MV-4-11 (cell line): ENCODE results near the gene PTBP3.
A peak's percentile ranks its signal among the peaks of the same experiment; 100 is the strongest.
"Not testable (repeated sequence)": the region's sequence is repeated elsewhere in the genome, so short reads cannot be mapped to it uniquely, and the experiment has no call there.

ENCODE experiments used
- DNase-seq: peaks from one replicate; lab custom pipeline; 2025; lab: John Stamatoyannopoulos, UW

Gene PTBP3

DNA sequence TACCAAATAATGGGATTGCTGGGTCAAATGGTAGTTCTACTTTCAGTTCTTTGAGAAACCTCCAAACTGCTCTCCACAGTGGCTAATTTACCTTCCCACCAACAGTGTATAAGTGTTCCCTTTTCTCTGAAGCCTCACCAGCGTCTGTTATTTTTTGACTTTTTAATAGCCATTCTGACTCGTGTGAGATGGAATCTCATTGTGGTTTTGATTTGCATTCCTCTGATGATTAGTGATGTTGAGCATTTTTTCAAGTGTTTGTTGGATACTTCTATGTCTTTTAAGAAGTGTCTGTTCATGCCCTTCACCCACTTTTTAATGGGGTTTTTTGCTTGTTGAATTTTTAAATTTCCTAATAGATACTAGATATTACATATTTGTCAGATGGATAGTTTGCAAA, 129.9 kb downstream of the PTBP3 start:
- DNase-seq = no peak

DNA sequence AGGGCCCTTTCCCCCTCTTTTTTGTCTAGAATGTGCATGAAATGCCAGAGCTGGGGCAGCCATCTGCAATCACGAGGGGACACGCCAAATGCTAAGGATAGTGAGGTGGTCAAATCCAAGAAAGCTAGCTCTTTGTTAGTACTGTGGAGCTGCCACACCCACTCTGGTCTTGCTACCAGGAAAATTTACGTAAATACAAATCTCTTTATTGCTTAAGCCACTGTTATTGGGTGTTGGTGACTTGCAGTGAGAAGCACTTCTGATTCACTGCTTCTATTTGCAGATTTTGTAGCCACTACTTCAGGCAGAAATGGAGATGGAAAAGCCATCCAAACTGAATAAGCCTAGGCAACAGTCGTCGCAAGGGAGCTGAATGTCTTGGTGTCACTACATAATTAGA, 132.7 kb downstream of the PTBP3 start:
- no peak for DNase-seq

DNA sequence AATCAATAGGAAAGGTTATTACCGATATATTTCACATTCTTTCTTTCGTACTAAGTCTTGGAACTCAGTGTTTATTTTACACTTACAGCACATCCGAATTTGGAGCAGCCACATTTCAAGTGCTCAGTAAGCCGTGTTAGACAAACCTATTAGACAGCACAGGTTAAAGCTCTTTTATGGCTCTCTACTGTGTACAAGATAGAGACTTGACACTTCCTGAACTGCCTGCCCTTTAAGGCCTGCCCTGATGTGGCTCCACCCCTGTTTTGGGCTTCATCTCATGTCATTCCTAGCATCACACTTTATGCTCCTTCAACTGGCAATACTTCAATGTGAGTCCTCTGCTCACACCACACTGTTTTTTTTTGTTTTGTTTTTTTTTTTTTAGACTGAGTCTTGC, 134.8 kb downstream of the PTBP3 start:
- no peak for DNase-seq

DNA sequence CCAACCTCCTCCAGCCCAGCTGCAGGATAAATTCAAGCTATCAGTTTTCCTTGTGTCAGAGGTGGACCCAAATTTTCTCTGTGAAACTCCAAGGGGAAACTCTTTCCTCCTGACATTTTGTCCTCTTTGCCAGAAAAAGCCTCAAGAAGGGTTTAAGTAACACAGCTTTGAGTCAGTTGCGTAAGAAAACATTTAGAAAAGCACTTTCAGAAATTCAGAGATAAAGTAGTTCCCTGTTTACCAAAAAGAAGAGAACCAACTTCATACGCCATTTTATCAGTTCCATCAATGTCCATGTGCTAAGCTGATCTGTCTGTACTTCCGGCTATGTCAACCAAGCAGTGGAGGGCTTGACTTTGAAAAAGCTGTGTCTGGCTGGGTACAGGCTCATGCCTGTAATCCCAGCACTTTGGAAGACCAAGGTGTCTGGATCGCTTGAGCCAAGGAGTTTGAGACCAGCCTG, 138.4 kb downstream of the PTBP3 start:
- DNase-seq = peak; percentile 80

DNA sequence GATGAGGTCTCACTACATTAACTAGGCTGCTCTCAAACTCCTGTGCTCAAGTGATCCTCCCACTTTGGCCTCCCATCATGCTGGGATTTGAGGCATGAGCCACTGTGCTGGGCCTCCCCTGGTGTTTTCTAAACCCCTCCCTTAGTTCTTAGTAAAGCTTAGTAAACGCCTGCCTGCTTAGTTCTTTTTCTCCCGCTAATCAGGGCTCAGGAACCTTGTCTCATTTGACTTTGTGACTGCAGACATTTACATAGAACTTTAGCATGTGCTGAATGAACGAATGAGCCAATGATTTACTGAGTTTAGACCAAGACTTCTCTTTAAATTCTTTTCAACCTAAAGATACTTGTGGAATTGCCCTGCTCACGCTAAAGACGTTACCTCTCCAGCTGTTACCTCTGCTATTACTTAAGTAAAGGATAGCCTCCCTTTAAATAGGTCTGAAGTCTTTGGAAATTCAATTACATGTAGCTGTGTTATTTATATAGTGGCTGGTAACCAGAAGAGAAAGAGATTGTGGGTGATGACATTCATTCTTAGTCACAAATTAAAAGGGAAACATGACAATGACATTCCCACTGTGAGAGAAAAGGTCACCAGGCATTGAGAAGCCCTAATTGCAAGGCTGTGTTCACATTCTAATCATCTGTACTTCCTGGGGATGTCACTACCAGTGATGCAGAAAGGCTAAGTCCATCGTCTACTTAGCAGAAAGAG, 139.7 kb downstream of the PTBP3 start:
- DNase-seq = peak; percentile 43

DNA sequence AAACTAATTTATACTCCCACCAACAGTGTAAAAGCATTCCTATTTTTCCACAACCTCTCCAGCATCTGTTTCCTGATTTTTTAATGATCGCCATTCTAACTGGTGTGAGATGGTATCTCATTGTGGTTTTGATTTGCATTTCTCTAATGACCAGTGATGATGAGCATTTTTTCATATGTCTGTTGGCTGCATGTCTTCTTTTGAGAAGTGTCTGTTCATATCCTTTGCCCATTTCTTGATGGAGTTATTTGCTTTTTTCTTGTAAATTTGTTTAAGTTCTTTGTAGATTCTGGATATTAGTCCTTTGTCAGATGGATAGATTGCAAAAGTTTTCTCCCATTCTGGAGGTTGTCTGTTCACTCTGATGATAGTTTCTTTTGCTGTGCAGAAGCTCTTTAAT, 143.1 kb downstream of the PTBP3 start:
- DNase-seq = not testable (repeated sequence)

DNA sequence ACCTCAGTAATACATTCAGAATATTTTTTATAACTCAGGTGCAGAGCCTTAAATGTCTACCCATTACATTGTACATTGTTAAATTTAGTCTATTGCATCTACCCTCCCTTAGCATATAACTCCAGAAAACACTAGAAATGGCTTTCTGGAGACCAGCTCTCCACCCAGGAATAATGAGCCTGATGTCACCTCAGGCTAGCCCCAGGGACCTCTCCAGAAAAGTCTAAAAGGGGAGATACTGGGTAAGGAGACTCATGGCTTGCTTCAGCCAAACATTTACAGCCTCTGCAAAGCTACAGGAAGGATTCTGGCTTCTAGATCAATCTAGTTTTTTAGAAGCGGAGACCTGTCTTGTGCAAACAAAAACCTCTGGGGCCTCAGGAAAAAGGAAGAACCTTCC, 144.5 kb downstream of the PTBP3 start:
- DNase-seq = no peak

DNA sequence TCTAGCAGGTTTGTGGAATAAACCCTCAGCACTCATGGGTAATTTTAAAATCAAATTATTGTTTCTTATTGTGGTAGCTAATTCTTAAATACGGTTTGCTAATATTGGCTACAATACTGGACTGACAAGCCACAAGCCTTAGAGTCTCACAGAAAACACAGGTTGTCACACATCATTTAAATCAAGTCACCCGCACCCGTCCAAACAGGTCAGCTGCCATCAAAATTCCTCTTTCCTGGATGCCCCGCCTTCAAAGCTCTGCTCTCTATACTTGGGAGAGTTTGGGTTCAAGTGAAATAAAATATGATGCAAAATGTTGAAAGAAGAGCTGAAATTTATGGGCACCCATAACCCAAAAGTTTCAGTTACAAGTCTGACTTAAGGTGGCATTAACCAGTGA, 146.0 kb downstream of the PTBP3 start:
- no peak for DNase-seq

DNA sequence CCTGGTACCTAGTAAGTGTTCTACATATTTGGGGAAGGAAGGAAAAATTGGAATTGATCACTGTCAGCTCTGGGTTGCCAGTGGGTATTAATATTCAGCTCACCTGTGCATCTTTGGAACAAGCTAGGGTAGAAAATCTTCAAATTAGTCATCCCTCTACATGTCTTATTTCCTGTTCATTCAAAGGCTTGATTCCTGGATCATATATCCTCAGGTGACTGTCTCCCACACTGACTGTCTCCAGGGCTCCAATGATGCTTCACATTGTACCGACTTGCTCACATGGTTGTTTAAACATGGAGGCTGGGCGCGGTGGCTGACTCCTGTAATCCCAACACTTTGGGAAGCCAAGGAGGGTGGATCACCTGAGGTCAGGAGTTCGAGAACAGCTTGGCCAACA, 146.7 kb downstream of the PTBP3 start:
- DNase-seq = no peak

DNA sequence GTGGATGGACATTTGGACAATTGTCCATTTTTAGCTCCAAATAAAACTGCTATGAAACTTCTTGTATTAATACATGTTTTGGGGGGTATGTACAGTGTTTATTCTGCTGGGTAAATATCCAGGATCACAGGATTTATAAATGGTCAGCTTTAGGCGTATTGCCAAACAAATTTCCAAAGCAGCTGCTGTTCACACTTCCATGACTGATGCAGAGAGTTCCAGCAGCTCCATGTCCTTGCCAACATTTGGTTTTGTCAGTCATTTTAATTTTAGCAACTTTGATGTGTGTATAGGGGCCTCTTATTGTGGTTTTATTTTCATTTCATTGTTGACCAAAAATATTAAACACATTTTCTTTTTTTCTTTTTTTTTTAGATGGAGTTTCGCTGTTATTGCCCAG, 148.5 kb downstream of the PTBP3 start:
- DNase-seq = no peak

DNA sequence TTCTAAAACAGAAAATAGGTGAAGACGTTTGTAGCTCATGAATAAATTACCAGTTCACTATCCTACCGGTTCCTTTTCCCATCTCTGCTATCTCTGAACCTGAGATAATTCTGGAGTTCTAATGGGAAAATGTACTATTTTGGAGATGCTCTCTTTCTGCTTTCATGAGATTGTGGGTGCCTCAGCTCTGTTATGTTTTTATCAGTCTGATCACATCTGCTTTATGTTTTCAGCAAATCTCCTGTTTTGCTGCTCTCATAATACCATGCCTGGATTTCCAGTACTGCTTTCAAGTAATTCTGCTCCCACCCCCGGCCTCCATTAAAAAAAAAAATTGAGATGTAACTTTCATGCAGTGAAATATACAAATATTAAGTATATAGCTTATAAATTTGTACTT, 149.2 kb downstream of the PTBP3 start:
- no peak for DNase-seq

DNA sequence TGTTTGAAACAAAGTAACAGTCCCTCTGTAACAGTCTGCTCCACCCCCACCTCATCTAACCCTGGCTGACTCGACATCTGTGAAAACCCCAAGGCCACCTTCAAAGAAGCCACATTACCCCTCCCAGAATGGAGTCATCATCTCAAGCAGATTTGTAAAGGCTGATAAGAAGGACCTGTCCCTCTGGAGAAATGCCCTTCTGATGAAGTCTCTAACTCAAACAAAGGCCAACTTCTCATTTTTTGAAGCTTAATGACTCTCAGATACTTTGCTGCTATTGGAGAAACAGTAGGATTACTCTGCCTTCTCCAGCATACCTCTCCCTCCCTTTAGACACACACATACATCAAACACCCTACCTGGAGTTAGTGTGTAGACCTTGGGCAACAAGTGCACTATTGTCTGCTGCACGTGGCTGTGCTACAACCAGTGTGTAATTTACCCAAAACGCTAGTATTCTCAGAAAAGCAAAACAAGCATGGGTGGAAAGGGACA, 153.0 kb downstream of the PTBP3 start:
- DNase-seq = peak; percentile 47

DNA sequence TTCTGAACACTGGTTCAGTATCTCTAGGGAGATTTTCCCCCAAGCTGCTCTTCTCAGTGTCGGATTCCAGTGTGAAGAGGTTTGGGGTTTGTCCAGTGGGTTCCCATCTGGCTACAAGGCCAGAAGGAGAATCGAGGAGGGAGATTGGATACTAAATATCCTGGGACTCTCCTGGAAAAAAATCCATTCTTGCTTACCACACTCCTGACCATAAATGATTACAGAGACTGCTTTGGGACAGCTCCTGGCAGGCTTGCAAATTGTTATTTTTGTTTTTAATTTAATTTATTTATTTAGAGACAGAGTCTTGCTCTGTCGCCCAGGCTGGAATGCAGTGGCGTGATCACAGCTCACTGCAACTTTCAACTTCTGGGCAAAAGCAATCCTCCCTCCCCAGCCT, 153.6 kb downstream of the PTBP3 start:
- no peak for DNase-seq

DNA sequence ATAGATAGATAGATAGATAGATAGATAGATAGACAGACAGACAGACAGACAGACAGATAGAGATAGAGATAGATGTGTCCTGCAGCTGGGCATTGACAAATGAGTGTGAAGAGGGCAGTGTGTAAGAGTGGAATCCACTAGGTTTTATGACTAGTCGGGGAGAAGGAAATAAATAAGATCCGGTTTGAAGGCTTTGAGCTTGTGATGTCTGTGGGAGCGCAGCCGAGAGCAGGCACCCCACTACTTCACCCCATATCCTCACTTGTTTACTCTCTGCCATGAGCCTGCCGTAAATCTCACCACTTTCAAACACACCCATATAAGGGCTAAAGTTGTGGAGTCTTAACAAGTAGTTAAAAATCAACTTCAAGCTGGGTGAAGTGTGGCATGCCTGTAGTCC, 156.9 kb downstream of the PTBP3 start:
- DNase-seq = no peak

DNA sequence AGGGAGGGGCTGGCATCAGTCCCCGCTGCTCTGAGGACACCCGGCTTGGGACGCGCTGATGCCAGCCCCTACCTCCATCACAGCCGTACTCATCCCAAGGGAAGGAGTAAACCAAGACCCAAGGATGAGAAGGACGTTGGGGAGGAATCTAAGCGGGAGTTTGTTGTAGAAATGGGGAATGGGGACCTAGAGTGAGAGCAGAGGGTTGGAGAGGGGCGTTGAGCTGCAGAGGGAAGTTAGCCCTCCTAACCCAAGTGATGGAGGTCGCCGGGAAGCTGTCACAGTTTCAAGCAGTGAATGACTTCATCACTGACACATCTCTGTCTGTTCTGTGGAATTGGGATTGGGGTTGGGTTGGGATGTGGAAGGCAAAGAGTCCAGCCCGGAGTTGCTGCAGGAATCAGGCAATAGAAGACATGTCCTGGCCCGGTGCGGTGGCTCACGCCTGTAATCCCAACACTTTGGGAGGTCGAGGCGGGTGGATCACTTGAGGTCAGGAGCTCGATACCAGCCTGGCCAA, 157.6 kb downstream of the PTBP3 start:
- no peak for DNase-seq

DNA sequence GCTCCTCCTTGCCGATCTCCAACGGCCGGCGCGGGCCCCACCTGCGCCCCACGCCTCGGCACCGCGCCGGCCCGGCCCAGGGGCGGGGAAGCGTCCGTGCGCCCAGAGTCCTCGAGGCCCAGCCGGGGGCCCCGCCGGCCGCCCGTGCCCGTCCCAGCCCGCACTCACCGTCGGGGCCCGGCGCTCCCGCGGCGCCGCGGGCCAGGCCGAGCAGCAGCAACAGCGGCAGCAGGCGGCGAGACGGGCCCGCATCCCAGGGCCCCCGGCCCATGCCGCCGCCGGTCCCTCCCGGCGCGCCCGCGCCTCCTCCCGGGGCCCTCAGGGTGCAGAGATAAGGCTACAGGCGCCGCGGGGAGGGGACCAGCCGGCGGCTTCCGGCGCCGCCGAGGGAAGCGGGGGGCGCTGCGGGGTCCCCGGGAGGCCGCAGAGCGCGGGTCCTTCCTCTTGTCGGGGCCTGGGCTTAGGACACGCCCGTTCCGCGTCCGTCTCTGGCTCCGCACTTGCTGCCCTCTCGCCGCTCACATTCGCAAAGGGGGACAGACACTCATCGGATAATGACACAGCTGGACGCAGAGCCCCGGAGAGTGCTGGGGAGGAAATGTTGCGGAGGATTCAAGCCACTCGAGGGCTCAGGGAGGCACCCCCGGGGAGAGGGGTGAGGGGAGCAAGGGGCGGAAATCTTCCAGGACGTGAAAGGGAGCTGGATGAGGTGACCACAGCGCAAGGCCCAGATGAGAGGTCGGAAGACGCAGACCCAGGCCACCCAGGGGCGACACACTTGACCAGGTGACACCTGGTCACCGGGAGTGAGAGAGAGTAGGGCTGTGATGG, 158.2 kb downstream of the PTBP3 start, which contains the start of gene SUSD1:
SUSD1 (minus strand) TSS at position 333 of the 831 bp plus-strand sequence; CDS start at position 271, 62 bp downstream.
- peak; percentile 12 for DNase-seq

DNA sequence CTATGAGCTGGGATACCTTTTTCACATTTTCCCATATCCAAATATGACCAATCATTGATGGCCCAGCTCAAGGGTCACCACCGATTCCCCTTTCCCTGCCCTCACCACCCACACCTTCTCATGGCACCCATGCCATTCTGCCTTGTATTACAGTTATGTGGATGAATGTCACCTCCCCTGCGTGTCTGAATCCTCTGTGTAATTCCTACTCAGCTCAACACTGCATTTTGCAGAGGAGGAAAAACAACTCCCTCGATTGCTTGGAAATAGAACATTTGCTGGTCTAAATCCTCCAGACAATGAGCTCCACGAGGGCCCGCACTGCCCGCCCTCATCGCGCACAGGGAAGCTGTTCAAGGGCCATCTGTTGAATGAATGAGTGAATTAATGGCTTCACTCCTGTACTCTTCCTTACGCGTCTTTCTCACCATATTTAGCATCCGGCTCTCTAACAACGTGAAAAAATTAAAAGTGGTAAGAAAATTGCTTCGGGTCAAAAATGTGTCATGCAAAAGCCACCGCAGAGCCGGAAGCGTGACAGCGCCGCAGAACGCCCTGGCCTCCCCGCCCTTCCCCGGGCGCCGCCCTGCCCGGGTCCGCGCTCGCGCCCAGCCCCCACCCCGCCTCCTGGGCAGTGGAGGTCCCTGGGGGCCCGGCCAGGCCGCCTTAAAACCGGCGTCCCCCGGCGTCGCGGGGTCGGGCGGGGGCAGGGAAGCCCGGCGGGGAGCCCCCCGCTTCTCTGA, 159.0 kb downstream of the PTBP3 start:
- peak; percentile 85 for DNase-seq

DNA sequence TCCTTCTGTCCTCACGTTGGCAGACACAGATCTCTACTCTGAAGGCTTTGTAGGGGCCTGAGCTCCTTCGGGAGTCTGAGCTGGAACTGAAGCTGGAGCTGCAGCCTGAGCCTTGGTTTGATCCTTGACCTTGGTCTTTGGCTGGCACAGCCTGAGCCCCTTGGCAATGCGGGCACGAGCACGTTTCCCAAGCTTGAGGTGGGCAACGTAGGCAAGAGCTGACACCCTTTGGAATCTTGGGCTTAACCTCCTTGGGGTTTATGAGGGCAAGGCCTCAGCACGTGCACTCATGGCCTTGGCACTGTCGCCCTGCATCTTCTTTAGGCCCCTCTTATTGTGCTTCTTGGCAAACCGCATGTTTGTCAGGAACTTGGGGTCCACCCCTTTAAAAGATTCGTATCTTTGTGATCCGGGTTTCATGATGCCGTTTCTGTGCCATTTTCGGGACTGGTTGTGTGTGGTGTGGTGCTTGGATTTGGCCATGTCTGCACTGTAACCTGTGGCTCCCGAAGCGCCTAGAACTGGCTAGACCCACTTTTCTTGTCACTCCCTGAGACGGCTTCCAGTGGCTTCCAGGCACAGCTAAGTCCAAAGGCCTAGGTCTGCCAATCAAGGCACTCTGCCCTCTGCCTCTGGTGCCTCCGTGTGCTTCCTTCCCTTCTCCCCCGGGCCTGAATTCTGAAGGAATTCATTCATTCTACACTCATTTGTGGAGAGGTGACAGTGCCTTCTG, 159.8 kb downstream of the PTBP3 start:
- DNase-seq = no peak

DNA sequence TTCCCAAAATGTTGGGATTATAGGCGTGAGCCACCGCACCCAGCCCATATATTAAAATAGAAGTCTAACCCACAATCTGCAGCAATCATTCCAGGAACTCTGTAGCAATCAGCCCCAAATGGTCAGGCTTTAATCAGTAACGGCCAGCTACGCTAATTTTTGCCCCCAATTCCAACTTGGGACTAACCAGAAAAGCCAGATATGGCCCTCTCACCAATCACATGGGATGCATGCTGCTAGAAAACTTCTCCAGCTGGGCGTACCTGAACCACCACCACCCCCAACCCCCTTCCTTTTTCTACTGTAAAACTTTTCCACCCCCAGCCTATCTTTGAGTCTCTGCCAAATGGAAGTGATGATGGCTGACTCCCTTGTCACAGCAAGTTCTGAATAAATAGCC, 162.5 kb downstream of the PTBP3 start:
- peak; percentile 79 for DNase-seq

DNA sequence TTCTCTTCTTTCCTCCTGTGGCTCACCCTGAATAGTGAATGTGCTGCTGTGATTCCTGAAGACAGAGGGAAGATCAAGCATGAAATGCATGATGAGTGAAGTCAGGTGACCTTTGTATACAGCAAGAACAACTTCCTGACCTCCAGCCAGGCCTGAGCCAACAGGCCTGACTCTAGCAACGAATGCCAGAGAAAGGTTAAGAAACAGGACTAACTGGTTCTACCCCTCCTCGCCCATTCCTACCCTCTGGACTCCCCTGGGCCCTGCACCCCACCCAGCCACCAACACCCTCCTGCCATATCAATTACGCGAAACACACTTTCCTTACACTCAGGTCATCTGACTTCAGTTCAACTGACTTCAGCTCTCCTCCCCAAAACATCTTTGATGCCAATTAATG, 163.2 kb downstream of the PTBP3 start:
- no peak for DNase-seq

DNA sequence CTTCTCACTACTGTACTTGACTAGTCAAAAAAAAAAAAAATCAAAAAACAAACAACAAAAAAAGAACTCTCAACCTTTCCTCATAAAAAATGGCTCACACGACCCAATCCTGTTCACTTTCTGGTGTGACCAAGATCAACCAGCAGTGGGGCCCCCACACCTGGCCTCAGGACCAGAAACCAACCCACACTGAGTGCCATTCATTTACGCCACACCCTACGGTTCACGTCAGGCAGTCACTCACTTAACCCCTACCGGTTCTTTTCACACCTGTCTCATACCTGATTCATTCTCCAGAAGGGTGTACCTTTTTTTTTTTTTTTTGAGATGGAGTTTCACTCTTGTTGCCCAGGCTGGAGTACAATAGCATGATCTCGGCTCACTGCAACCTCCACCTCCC, 164.1 kb downstream of the PTBP3 start:
- DNase-seq = no peak

DNA sequence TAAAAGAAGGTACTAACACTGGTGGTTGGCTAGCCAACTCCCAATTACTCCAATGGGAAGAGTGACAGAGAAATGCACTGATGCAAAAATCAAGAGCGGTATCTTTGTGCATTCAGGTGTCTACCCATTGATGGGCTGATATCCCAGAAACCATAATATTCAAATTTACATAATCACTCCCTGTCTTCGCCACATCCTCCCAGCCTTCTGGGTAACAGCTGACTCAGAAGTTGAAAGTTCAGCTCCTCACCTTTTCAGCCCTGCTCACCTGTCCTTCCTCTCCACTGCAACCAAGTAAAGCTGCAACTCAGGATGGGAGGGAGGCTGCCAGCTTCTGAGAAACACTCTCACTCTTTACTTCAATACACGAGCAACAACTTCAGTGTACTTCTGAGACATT, 165.2 kb downstream of the PTBP3 start:
- DNase-seq = no peak
